Suprapubic skin (tissue), 4 donors: Measurements from ENCODE around the gene POLD1. TPM values are rescaled to one million over a fixed set of nuclear protein-coding genes. Genes with fewer than 3 reads are reported as not detected.
A peak's percentile ranks its signal among the peaks of the same experiment; 100 is the strongest.

Experiments
- DNase-seq, 2 donors: peaks; one replicate each; pipeline ENCODE4 v3.0.0-alpha.2; 2019; ENCODE audit warnings: low spot score in 2 of 2
- H3K27ac ChIP-seq: fragments of 200-600 bp; sonication (generic); one replicate; pipeline ENCODE4 v1.5.1; 2019
- H3K27me3 ChIP-seq: fragments of 200-600 bp; sonication (generic); one replicate; pipeline ENCODE4 v1.5.1; 2019
- H3K36me3 ChIP-seq: fragments of 200-600 bp; sonication (generic); one replicate; pipeline ENCODE4 v1.5.1; 2019
- H3K4me1 ChIP-seq: fragments of 200-600 bp; sonication (generic); one replicate; pipeline ENCODE4 v1.5.1; 2019
- H3K4me3 ChIP-seq: fragments of 200-600 bp; sonication (generic); one replicate; pipeline ENCODE4 v1.5.1; 2019; ENCODE audit warnings: mild to moderate bottlenecking
- H3K9me3 ChIP-seq: fragments of 200-600 bp; sonication (generic); one replicate; pipeline ENCODE4 v1.5.1; 2019
- EP300 ChIP-seq: sonication (generic); formaldehyde crosslinking; IDR thresholded peaks from one replicate; pipeline ENCODE4 v1.6.1; 2017; ENCODE audit warnings: antibody characterized with exemption
- POLR2A ChIP-seq, 2 donors: fragments of 450-650 bp; IDR thresholded peaks; one replicate each; pipeline ENCODE4 v1.6.1; 2017; ENCODE audit warnings: antibody characterized with exemption in 2 of 2, mild to moderate bottlenecking in 2 of 2, moderate library complexity in 2 of 2
- POLR2AphosphoS5 ChIP-seq, 3 donors: sonication (generic); formaldehyde crosslinking; IDR thresholded peaks; one replicate each; pipeline ENCODE4 v1.6.1; 2017; ENCODE audit warnings: antibody characterized with exemption in 3 of 3
- WGBS: methylation state at CpG from one replicate; pipeline ENCODE4 v1.1.5; 2018; 5-methylcytosine and 5-hydroxymethylcytosine counted together
- total RNA-seq, 4 donors: library from RNA; depleted of rRNA; stranded (reverse); fragments of >200 nt; gene quantifications; one replicate each; pipeline ENCODE4 v1.1.0, GENCODE V29; 2016
- TF ChIP-seq, protein P1 (sequence below), 2 donors: fragments of 200-600 bp in 1 of 2; fragments of 450-650 bp in 1 of 2; sonication (generic) in 1 of 2; IDR thresholded peaks; one replicate each; pipeline ENCODE4 v1.5.1; 2016 to 2019; ENCODE audit warnings: antibody characterized with exemption in 2 of 2, mild to moderate bottlenecking in 1 of 2, moderate library complexity in 1 of 2

Gene POLD1
- total RNA-seq, 4 donors from 2014 or later, result 17.2 to 26.9 (median 21.5) TPM

DNA sequence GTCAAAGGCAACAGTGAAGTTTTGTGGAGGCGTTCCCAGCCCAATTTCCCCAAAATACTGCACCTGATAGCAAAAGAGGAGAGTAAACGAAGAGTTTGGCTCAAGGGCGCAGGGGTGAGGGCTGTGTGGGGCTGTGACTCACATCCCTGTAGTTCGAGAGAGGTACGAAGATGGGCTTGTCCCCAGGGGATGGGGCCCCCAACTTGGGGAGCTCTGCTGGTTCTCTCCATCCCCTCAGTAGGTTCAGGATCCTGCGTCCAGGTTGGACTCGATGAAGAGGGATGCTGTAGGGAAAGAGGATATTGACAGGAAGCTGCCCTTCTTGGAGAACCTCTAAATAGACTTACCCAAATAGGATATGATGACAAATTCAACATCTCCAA lies 22.1 kb upstream of the POLD1 start:
- Histone ChIP-seq H3K36me3 (no peaks in the 10 kb centered on the region), H3K4me3 (no peak overlapping the region), H3K27me3 (no peaks in the 10 kb centered on the region), H3K27ac (no peak overlapping the region), H3K9me3 (no peaks in the 10 kb centered on the region), H3K4me1 (peaks cover 13% of the 10 kb centered on the region)
- no peak for DNase-seq
- WGBS, result 84% methylated on average over 7 of the region's 7 CpGs
- no peak for TF ChIP-seq POLR2A (IDR thresholded peaks at IDR 0.05)
- no peak for TF ChIP-seq POLR2AphosphoS5 (IDR thresholded peaks at IDR 0.05)
- no peak for TF ChIP-seq EP300
- TF ChIP-seq, protein P1, sequence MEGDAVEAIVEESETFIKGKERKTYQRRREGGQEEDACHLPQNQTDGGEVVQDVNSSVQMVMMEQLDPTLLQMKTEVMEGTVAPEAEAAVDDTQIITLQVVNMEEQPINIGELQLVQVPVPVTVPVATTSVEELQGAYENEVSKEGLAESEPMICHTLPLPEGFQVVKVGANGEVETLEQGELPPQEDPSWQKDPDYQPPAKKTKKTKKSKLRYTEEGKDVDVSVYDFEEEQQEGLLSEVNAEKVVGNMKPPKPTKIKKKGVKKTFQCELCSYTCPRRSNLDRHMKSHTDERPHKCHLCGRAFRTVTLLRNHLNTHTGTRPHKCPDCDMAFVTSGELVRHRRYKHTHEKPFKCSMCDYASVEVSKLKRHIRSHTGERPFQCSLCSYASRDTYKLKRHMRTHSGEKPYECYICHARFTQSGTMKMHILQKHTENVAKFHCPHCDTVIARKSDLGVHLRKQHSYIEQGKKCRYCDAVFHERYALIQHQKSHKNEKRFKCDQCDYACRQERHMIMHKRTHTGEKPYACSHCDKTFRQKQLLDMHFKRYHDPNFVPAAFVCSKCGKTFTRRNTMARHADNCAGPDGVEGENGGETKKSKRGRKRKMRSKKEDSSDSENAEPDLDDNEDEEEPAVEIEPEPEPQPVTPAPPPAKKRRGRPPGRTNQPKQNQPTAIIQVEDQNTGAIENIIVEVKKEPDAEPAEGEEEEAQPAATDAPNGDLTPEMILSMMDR (IDR thresholded peaks at IDR 0.05), result no peak

DNA sequence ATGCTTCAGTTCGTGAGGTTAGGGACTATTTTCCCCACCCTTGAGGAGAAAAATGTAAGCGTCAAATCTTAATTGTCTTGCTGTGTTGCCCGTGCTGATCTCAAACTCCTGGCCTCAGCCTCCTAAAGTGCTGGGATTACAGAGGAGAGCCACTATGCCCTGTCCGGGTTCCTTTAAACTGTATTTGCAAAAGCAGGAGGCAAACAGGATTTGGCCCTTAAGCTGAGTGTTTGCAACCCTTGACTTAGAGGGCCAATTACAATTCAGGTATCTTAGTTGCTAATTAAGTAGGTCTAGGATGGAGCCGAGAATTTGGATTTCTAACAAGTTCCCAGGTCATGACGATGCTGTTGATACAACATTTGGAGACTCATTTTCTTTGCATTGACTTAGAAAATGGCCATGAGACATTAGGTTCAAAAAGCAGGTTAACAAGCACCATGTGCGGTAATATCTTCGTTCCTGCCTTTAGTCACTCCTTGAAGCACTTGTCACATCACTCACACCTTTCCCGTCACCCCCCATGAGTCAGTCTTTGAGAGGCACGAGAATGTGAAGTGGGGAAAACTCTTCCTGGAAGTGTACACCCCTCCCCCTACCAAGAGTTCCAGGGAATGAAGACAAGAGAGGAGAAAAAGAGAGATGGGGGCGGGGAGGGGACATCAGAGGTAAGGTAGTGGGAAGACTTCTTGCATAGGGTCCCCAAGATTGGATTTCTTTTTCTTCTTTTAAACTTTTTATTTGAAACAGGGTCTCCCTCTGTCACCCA lies 21.3 kb upstream of the POLD1 start:
- WGBS, result 71% methylated on average over 11 of the region's 11 CpGs
- TF ChIP-seq, protein P1 (IDR thresholded peaks at IDR 0.05), result no peak
- no peak for TF ChIP-seq EP300
- no peak for TF ChIP-seq POLR2AphosphoS5 (IDR thresholded peaks at IDR 0.05)
- no peak for TF ChIP-seq POLR2A (IDR thresholded peaks at IDR 0.05)
- Histone ChIP-seq H3K4me3 (no peak overlapping the region), H3K4me1 (peaks cover 12% of the 10 kb centered on the region), H3K27me3 (no peaks in the 10 kb centered on the region), H3K36me3 (no peaks in the 10 kb centered on the region), H3K9me3 (no peaks in the 10 kb centered on the region), H3K27ac (no peak overlapping the region)
- DNase-seq, result no peak

DNA sequence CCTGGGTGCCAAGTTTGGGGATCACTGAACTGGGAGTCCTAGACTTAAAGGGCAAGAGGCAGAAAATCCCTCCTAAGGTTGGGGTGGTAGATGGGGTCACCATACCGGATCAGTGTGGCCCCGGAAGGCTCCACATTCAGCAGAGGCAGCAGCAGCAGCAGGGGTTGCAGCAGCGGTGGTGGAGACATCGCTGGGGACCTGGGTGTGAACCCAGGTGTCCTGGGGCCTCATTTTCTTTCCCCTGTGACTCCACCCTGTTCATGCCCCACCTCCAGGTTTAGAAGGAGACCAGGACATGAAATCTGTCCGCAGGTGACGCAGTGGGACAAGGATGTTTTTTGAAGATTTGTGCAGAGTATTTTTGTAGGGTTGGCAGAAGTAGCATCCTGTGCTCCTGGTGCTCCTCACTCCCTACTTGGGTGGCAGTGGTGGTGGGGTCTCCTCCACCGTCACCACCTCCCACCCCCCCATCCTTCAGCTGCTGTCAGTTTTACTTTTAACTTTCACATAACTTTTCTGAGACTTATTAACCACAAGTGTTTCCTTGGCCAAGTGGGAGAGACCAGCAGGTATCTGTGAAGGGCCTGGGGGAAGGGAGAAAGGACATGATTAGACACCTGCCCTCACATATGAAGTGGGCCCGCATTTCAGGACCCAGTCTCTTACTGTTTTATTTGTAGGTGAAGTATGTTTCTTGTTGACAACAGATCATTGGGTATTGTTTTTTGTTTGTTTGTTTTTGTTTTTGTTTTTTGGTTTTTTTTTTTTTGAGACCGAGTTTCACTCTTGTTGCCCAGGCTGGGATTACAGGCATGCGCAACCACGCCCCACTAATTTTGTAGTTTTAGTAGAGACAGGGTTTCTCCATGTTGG lies 18.5 kb upstream of the POLD1 start, which contains the start of gene NAPSA:
TSS of gene NAPSA (minus strand) at position 206 of the 873 bp plus-strand sequence. CDS start at position 188, 18 bp downstream.
- WGBS, result 83% methylated on average over 11 of the region's 11 CpGs
- TF ChIP-seq POLR2A (IDR thresholded peaks at IDR 0.05) (no peak), EP300 (no peak)
- TF ChIP-seq, protein P1 (IDR thresholded peaks at IDR 0.05), result no peak
- H3K27ac ChIP-seq, result no peak within 1 kb of the TSS
- DNase-seq, result no peak
- no peaks in the 10 kb centered on the region for H3K36me3 ChIP-seq
- H3K4me1 ChIP-seq, result peaks cover 13% of the 10 kb centered on the region
- H3K4me3 ChIP-seq, result no peak within 1 kb of the TSS
- no peaks in the 10 kb centered on the region for H3K27me3 ChIP-seq
- no peaks in the 10 kb centered on the region for H3K9me3 ChIP-seq

DNA sequence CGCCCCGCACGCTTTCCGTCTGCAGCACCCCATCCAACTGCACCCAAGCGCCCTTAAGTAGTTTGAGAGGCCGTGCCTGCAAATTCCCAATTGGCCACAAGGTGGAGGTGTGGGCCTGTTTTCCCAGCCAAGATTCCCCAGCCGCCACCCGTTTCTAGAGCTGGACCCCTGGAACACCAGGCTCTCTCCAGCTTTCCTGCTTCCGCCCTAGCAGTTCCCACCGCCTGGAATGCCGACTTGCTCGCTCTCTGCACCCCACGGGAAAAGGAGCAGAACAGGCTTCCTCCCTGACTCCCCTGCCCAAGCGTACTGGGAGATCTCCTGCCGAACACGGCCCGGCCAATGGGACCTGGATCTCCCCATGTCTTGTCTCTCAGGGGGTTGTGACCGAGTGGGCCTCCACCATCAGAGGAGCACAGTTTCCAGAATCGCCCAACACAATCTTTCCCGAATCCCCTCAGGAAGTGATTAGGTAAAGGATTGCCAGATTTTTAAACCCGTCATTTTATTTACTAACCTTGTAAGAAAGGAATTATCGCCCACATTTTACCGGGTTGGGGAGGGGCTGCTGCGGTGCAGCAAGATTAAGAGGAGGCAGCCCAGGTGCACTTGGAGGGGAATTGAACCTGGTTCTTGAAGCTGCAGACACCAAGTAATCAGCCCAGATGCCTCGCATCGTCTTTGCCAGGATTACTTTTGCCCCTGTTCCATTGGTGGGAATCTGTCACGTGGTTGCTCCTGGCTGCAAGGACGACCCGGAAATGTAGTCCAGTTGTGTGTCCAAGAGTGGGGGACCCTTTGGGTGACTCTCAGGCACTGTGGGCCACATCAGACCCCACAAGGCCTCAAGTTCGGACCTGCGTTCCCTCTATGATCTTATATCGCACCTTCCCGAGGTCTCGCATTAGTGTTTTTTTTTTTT lies 15.2 kb upstream of the POLD1 start:
- TF ChIP-seq POLR2A (IDR thresholded peaks at IDR 0.05) (no peak), POLR2AphosphoS5 (IDR thresholded peaks at IDR 0.05) (no peak), EP300 (peak; percentile 32)
- TF ChIP-seq, protein P1 (IDR thresholded peaks at IDR 0.05), result peak; percentile 83 to 90
- Histone ChIP-seq H3K4me1 (peaks cover 13% of the 10 kb centered on the region), H3K9me3 (no peaks in the 10 kb centered on the region), H3K27ac (peak overlapping the region; percentile 61), H3K27me3 (no peaks in the 10 kb centered on the region), H3K36me3 (no peaks in the 10 kb centered on the region), H3K4me3 (peak overlapping the region; percentile 71)
- DNase-seq, result peak; percentile 88 to 92
- 4% methylated on average over 32 of the region's 34 CpGs for WGBS
